H1 (cell line): ENCODE results near the gene INAFM2. TPM values are rescaled to one million over a fixed set of nuclear protein-coding genes. Genes with fewer than 3 reads are reported as not detected.

Experiments
- CTCF ChIA-PET: fragments of 300-600 bp; sonication (Branson Sonifier 250); formaldehyde crosslinking; loops from one replicate; lab custom pipeline; 2021; ENCODE audit not compliant: partially characterized antibody; lab: Charles Lee
- POLR2A ChIA-PET: fragments of 300-600 bp; sonication (Branson Sonifier 250); formaldehyde crosslinking; loops from one replicate; lab custom pipeline; 2021; ENCODE audit warnings: inconsistent platforms; ENCODE audit not compliant: partially characterized antibody; lab: Charles Lee
- DNase-seq, 2 experiments: peaks; one replicate each; pipeline versions ENCODE4 v3.0.0 to v3.0.0-alpha.2; 2010 to 2022; ENCODE audit warnings: low spot score in 2 of 2, low read depth in 1 of 2, mixed read lengths in 1 of 2
- FAIRE-seq: peaks from 2 replicates; lab custom pipeline; 2011; peaks lifted over from hg19 to GRCh38; lab: Jason Lieb, UNC
- H2AFZ ChIP-seq: 2 replicates; pipeline ENCODE4 v1.8.1; 2012; ENCODE audit warnings: low read length, inconsistent platforms
- H2AK5ac ChIP-seq: 2 replicates; pipeline ENCODE4 v1.6.1; 2013; ENCODE audit warnings: low read depth, low read length
- H2BK120ac ChIP-seq: replicated peaks from 2 replicates; pipeline ENCODE3; 2013; ENCODE audit warnings: low read depth, low read length, inconsistent platforms
- H2BK12ac ChIP-seq: 2 replicates; pipeline ENCODE4 v1.6.1; 2013; ENCODE audit warnings: low read depth, low read length
- H2BK15ac ChIP-seq: 2 replicates; pipeline ENCODE4 v1.6.1; 2013; ENCODE audit warnings: low read length
- H2BK20ac ChIP-seq: 2 replicates; pipeline ENCODE4 v1.6.1; 2013; ENCODE audit warnings: low read length
- H2BK5ac ChIP-seq: 2 replicates; pipeline ENCODE4 v1.6.1; 2013; ENCODE audit warnings: low read depth, low read length
- H3K14ac ChIP-seq: 2 replicates; pipeline ENCODE4 v1.6.1; 2013; ENCODE audit warnings: inconsistent platforms; ENCODE audit not compliant: insufficient read length
- H3K18ac ChIP-seq: 2 replicates; pipeline ENCODE4 v1.6.1; 2013; ENCODE audit warnings: low read length; ENCODE audit errors: extremely low read depth
- H3K23ac ChIP-seq: 2 replicates; pipeline ENCODE4 v1.6.1; 2013; ENCODE audit warnings: inconsistent platforms; ENCODE audit not compliant: insufficient read length
- H3K23me2 ChIP-seq: 2 replicates; pipeline ENCODE4 v1.6.1; 2013; ENCODE audit warnings: low read depth, low read length
- H3K27ac ChIP-seq: 2 replicates; pipeline ENCODE4 v1.6.1; 2011; ENCODE audit warnings: low read depth, low read length, inconsistent platforms
- H3K27me3 ChIP-seq, 4 experiments: replicated peaks in 1 of 4; 1 replicate in 1 of 4; 2 replicates in 3 of 4; pipeline versions ENCODE4 v1.6.1 to v1.8.1; 2011 to 2013; ENCODE audit warnings: low read length in 3 of 4, mild to moderate bottlenecking in 3 of 4, inconsistent platforms in 2 of 4, mixed read lengths in 2 of 4, moderate library complexity in 1 of 4; ENCODE audit not compliant: control insufficient read depth in 3 of 4, insufficient read depth in 3 of 4; ENCODE audit errors: extremely low read depth in 1 of 4
- H3K36me3 ChIP-seq, 4 experiments: 2 replicates each; pipeline versions ENCODE4 v1.6.1 to v1.8.1; 2011 to 2013; ENCODE audit warnings: mild to moderate bottlenecking in 4 of 4, low read length in 3 of 4, moderate library complexity in 2 of 4, control low read depth in 1 of 4, inconsistent platforms in 1 of 4; ENCODE audit not compliant: insufficient read depth in 4 of 4, control insufficient read depth in 2 of 4
- H3K4ac ChIP-seq: replicated peaks from 2 replicates; pipeline ENCODE3; 2013; ENCODE audit warnings: low read length, low read depth, mixed read lengths, inconsistent platforms; ENCODE audit not compliant: insufficient read length
- H3K4me1 ChIP-seq, 4 experiments: replicated peaks in 1 of 4; 1 replicate in 1 of 4; 2 replicates in 3 of 4; pipeline versions ENCODE4 v1.6.1 to v1.8.1; 2011 to 2013; ENCODE audit warnings: low read length in 3 of 4, inconsistent platforms in 2 of 4, mixed read lengths in 1 of 4; ENCODE audit not compliant: insufficient read depth in 4 of 4, control insufficient read depth in 3 of 4
- H3K4me2 ChIP-seq, 2 experiments: 2 replicates each; pipeline versions ENCODE4 v1.6.1 to v1.8.1; 2011 to 2013; ENCODE audit warnings: low read depth in 2 of 2, low read length in 2 of 2, control low read depth in 1 of 2, inconsistent platforms in 1 of 2, mild to moderate bottlenecking in 1 of 2; ENCODE audit not compliant: insufficient read depth in 1 of 2
- H3K4me3 ChIP-seq, 4 experiments: fragments of 200-600, 300-600 bp in 1 of 4; sonication (generic), shearing (Covaris generic), sonication (Bioruptor Twin) in 1 of 4; 2 replicates each; pipeline versions ENCODE4 v1.5.1 to v1.8.1; 2011 to 2016; ENCODE audit warnings: low read length in 4 of 4, low read depth in 3 of 4, control low read depth in 2 of 4, inconsistent platforms in 2 of 4, mild to moderate bottlenecking in 2 of 4, mixed read lengths in 1 of 4, moderate library complexity in 1 of 4; ENCODE audit not compliant: insufficient read depth in 2 of 4; ENCODE audit errors: extremely low read depth in 1 of 4
- H3K56ac ChIP-seq: replicated peaks from 2 replicates; pipeline ENCODE3; 2013; ENCODE audit warnings: low read depth, mild to moderate bottlenecking, mixed read lengths, low read length, inconsistent platforms; ENCODE audit not compliant: insufficient read length
- H3K79me1 ChIP-seq: 2 replicates; pipeline ENCODE4 v1.6.1; 2013; ENCODE audit warnings: low read depth, low read length, control low read depth
- H3K79me2 ChIP-seq, 2 experiments: 2 replicates each; pipeline versions ENCODE4 v1.6.1 to v1.8.1; 2012 to 2013; ENCODE audit warnings: low read length in 2 of 2, mild to moderate bottlenecking in 2 of 2, inconsistent platforms in 1 of 2; ENCODE audit not compliant: insufficient read depth in 2 of 2, control insufficient read depth in 1 of 2
- H3K9ac ChIP-seq, 4 experiments: replicated peaks in 1 of 4; 1 replicate in 1 of 4; 2 replicates in 3 of 4; pipeline versions ENCODE4 v1.6.1 to v1.8.1; 2011 to 2013; ENCODE audit warnings: low read depth in 3 of 4, low read length in 3 of 4, control low read depth in 2 of 4, mild to moderate bottlenecking in 2 of 4, moderate library complexity in 2 of 4, inconsistent platforms in 1 of 4; ENCODE audit errors: extremely low read depth in 1 of 4
- H3K9me3 ChIP-seq, 2 experiments: 2 replicates each; pipeline versions ENCODE4 v1.6.1 to v1.8.1; 2012 to 2013; ENCODE audit warnings: mild to moderate bottlenecking in 2 of 2, moderate library complexity in 2 of 2, control low read depth in 1 of 2, inconsistent platforms in 1 of 2, low read depth in 1 of 2, low read length in 1 of 2, mixed read lengths in 1 of 2; ENCODE audit not compliant: insufficient read depth in 2 of 2
- H4K20me1 ChIP-seq, 2 experiments: replicated peaks in 1 of 2; 2 replicates each; pipeline versions ENCODE3 to v1.8.1; 2011 to 2013; ENCODE audit warnings: inconsistent platforms in 2 of 2, low read length in 2 of 2, mild to moderate bottlenecking in 1 of 2; ENCODE audit not compliant: insufficient read depth in 2 of 2, control insufficient read depth in 1 of 2
- H4K5ac ChIP-seq: 2 replicates; pipeline ENCODE4 v1.6.1; 2013; ENCODE audit warnings: low read length, low read depth, mixed read lengths, inconsistent platforms; ENCODE audit not compliant: insufficient read length
- H4K8ac ChIP-seq: 2 replicates; pipeline ENCODE4 v1.8.0; 2013; ENCODE audit warnings: mild to moderate bottlenecking, moderate library complexity, low read length, inconsistent platforms; ENCODE audit not compliant: insufficient read depth; ENCODE audit errors: extremely low read depth
- H4K91ac ChIP-seq: replicated peaks from 2 replicates; pipeline ENCODE3; 2013; ENCODE audit warnings: low read length, mixed read lengths, inconsistent platforms; ENCODE audit not compliant: insufficient read length
- CREB1 ChIP-seq: IDR thresholded peaks from 2 replicates; pipeline ENCODE4 v1.6.1; 2012; ENCODE audit warnings: inconsistent platforms
- GABPA ChIP-seq: IDR thresholded peaks from 2 replicates; pipeline ENCODE4 v1.6.1; 2011; ENCODE audit warnings: mild to moderate bottlenecking, low read length, moderate library complexity, borderline replicate concordance; ENCODE audit not compliant: insufficient read depth
- POU5F1 ChIP-seq: IDR thresholded peaks from 2 replicates; pipeline ENCODE4 v1.6.1; 2011; ENCODE audit warnings: low read depth, mild to moderate bottlenecking, low read length, moderate library complexity
- RAD21 ChIP-seq, 2 experiments: IDR thresholded peaks in 1 of 2; conservative IDR thresholded peaks in 1 of 2; 2 replicates each; pipeline ENCODE4 v1.6.1; 2011; ENCODE audit warnings: low read depth in 2 of 2, low read length in 2 of 2, improper control_type of control experiment in 1 of 2, inconsistent platforms in 1 of 2, mild to moderate bottlenecking in 1 of 2, moderate library complexity in 1 of 2
- YY1 ChIP-seq: IDR thresholded peaks from 2 replicates; pipeline ENCODE4 v1.6.1; 2011; ENCODE audit warnings: low read depth, mild to moderate bottlenecking, low read length
- WGBS, 2 experiments: shearing (Covaris generic) in 1 of 2; methylation state at CpG; one replicate each; pipeline versions ENCODE4 v1.1.6 to v1.1.7; 2013 to 2015; ENCODE audit warnings: low lambda C conversion rate in 2 of 2, mixed read lengths in 2 of 2, inconsistent platforms in 1 of 2, low coverage in 1 of 2, missing lambda C conversion rate in 1 of 2; ENCODE audit not compliant: insufficient replicate concordance in 2 of 2, insufficient coverage in 1 of 2, insufficient read length in 1 of 2; ENCODE audit errors: extremely low coverage in 1 of 2, missing lambda C conversion rate in 1 of 2; 5-methylcytosine and 5-hydroxymethylcytosine counted together
- polyA plus RNA-seq, 7 experiments: library from polyadenylated mRNA; depleted of rRNA in 3 of 7; stranded (reverse) in 5 of 7; unstranded in 2 of 7; fragments of >200 nt in 5 of 7; fragments of 200-250 nt in 2 of 7; gene quantifications; 1 replicate in 5 of 7; 2 replicates in 1 of 7; 4 replicates in 1 of 7; pipeline versions ENCODE4 v1.2.1 to v1.2.3, GENCODE V29; 2011 to 2013; ENCODE audit warnings: missing spikeins in 2 of 7, mixed read lengths in 2 of 7
- total RNA-seq: library from RNA; stranded (reverse); fragmentation: NEBNext Ultra II Directional; extraction: Animal tissue kit (Norgen Biotek cat#: 25700); gene quantifications from 2 replicates; pipeline ENCODE4 v1.2.1, GENCODE V29; 2021
- TF ChIP-seq, protein P1 (sequence below): IDR thresholded peaks from 2 replicates; pipeline ENCODE4 v1.6.1; 2012; ENCODE audit warnings: inconsistent platforms
- TF ChIP-seq, protein P2 (sequence below): IDR thresholded peaks from 2 replicates; pipeline ENCODE4 v1.6.1; 2012; ENCODE audit warnings: low read length, inconsistent platforms

Gene INAFM2
- total and polyA plus RNA-seq, 2 of the 8 experiments (the other 6 are each of a cell fraction or from before 2014, with no cell fraction given), result 15.3 to 35.1 TPM

GRCh38 chr15:40316931-40317330 is 6.6 kb upstream of the INAFM2 start:
- Histone ChIP-seq H3K14ac (no peak overlapping the region), H2BK120ac (no peak overlapping the region), H3K27ac (no peak overlapping the region), H3K18ac (no peak overlapping the region), H2AK5ac (no peak overlapping the region), H3K27me3 (peaks cover 0 to 3% (median 2%) of the 10 kb centered on the region in 4 experiments; a peak in 3 of 7 replicates), H3K4me2 (no peak overlapping the region), H3K4ac (no peak overlapping the region), H3K9ac (no peak overlapping the region), H3K4me3 (no peak overlapping the region), H3K36me3 (no peaks in the 10 kb centered on the region), H2BK12ac (no peak overlapping the region), H4K5ac (no peak overlapping the region), H4K8ac (no peak overlapping the region), H2BK20ac (no peak overlapping the region), H3K23ac (no peak overlapping the region), H3K79me2 (no peaks in the 10 kb centered on the region), H3K4me1 (peaks cover 0 to 7% (median 2%) of the 10 kb centered on the region in 4 experiments; a peak in 4 of 7 replicates), H3K9me3 (no peaks in the 10 kb centered on the region), H3K23me2 (no peaks in the 10 kb centered on the region), H2BK5ac (no peak overlapping the region), H3K56ac (no peak overlapping the region), H2BK15ac (no peak overlapping the region), H4K91ac (no peak overlapping the region), H4K20me1 (peaks cover 0 to 1% of the 10 kb centered on the region in 2 experiments), H2AFZ (no peak overlapping the region), H3K79me1 (no peaks in the 10 kb centered on the region)
- POLR2A ChIA-PET, result interaction anchor here (0.8 to 1.4 kb wide), 2 partner anchors 28 to 37 kb away, joined by 3 to 4 read pairs; no protein-coding TSS in a partner anchor
- DNase-seq (no peak), FAIRE-seq (no peak)
- 81% methylated on average over 3 of the region's 3 CpGs; no CpG with 5 or more reads in 1 of the 2 experiments for WGBS, 2 experiments
- CTCF ChIA-PET, result interaction anchor here (0.6 to 23.9 kb wide), 12 partner anchors 10 to 1089 kb away, joined by 3 to 584 read pairs (median 4); partner anchors contain the start of genes ANKRD63, CCDC9B, PAK6 and PLCB2
- TF ChIP-seq YY1 (no peak), CREB1 (no peak), GABPA (no peak), POU5F1 (no peak), RAD21 (IDR thresholded peaks at IDR 0.05 in 1 of 2, conservative IDR thresholded peaks at IDR 0.05 in 1 of 2; ENCODE audit: low read depth in 2 of 2, low read length in 2 of 2) (no peak)
- TF ChIP-seq, protein P1, sequence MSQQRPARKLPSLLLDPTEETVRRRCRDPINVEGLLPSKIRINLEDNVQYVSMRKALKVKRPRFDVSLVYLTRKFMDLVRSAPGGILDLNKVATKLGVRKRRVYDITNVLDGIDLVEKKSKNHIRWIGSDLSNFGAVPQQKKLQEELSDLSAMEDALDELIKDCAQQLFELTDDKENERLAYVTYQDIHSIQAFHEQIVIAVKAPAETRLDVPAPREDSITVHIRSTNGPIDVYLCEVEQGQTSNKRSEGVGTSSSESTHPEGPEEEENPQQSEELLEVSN, result no peak
- TF ChIP-seq, protein P2, sequence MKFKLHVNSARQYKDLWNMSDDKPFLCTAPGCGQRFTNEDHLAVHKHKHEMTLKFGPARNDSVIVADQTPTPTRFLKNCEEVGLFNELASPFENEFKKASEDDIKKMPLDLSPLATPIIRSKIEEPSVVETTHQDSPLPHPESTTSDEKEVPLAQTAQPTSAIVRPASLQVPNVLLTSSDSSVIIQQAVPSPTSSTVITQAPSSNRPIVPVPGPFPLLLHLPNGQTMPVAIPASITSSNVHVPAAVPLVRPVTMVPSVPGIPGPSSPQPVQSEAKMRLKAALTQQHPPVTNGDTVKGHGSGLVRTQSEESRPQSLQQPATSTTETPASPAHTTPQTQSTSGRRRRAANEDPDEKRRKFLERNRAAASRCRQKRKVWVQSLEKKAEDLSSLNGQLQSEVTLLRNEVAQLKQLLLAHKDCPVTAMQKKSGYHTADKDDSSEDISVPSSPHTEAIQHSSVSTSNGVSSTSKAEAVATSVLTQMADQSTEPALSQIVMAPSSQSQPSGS, result no peak
